ENCODE data around the gene ARAP1.

ARAP1 gene

GRCh38 chr11:72695354-72695753 is 56.9 kb downstream of the ARAP1 start:
- CTCF ChIA-PET = interaction anchor here (1.2 kb wide), 1 partner anchor 10 kb away, joined by 3 read pairs; no protein-coding TSS in a partner anchor

DNA sequence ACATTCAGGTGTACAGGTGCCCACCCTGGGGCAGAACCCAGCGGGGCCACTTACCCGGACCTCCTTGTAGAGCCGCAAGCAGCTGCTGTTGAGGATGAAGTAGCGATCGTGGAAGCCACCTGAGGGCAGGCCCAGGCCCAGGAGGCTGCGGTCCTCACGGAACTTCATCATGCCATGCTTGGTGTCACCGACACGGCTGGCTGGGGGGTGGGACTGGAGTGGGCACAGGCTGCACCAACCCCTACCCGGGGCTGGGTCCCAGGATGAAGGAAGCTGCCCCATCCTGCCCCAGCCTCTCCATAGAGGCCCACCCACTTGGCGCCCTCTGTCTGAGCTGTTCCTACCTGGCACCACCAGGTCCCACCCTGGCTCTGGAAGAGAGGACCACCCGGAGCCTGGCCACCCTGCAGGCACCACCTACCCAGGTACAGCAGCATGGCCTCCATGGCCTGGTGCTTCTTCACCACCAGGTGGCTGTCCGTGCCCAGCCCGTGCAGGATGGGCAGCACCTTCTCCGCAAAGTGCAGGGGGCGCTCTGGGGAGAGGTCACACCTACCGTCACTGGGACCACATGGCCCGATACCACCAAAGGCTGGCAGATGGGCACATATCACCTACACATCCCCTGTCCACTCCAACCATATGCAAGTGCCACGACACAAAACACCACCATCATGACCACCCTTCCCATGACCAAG is 58.8 kb downstream of the ARAP1 start:
- POLR2A ChIA-PET = no interaction called here
- DNase-seq (ENCODE audit: extremely low spot score) = no peak
- TF ChIP-seq, protein P1, sequence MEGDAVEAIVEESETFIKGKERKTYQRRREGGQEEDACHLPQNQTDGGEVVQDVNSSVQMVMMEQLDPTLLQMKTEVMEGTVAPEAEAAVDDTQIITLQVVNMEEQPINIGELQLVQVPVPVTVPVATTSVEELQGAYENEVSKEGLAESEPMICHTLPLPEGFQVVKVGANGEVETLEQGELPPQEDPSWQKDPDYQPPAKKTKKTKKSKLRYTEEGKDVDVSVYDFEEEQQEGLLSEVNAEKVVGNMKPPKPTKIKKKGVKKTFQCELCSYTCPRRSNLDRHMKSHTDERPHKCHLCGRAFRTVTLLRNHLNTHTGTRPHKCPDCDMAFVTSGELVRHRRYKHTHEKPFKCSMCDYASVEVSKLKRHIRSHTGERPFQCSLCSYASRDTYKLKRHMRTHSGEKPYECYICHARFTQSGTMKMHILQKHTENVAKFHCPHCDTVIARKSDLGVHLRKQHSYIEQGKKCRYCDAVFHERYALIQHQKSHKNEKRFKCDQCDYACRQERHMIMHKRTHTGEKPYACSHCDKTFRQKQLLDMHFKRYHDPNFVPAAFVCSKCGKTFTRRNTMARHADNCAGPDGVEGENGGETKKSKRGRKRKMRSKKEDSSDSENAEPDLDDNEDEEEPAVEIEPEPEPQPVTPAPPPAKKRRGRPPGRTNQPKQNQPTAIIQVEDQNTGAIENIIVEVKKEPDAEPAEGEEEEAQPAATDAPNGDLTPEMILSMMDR (IDR thresholded peaks at IDR 0.05; ENCODE audit: control extremely low read depth, extremely low read depth, low read depth, missing control alignments) = no peak
- CTCF ChIA-PET = interaction anchor here (2.4 kb wide), 1 partner anchor 9 kb away, joined by 8 read pairs; no protein-coding TSS in a partner anchor

More at GRCh38 chr11:72695354-72695753, 56.9 kb downstream of the ARAP1 start:
- no peak for DNase-seq (ENCODE audit: extremely low spot score)
- TF ChIP-seq, protein P1 (IDR thresholded peaks at IDR 0.05; ENCODE audit: control extremely low read depth, extremely low read depth, low read depth, missing control alignments) = no peak
- POLR2A ChIA-PET = no interaction called here

GRCh38 chr11:72692498-72693237 is 59.5 kb downstream of the ARAP1 start:
- TF ChIP-seq, protein P1 (IDR thresholded peaks at IDR 0.05; ENCODE audit: control extremely low read depth, extremely low read depth, low read depth, missing control alignments) = no peak
- DNase-seq (ENCODE audit: extremely low spot score) = no peak
- ChIA-PET CTCF (interaction anchor here (2.4 kb wide), 1 partner anchor 9 kb away, joined by 8 read pairs; no protein-coding TSS in a partner anchor), POLR2A (interaction anchor here (0.6 kb wide), 1 partner anchor 80 kb away, joined by 10 read pairs; no protein-coding TSS in a partner anchor)

- TF ChIP-seq, protein P1 (IDR thresholded peaks at IDR 0.05; ENCODE audit: control extremely low read depth, extremely low read depth, low read depth, missing control alignments) = no peak
- POLR2A ChIA-PET = no interaction called here
- no peak for DNase-seq (ENCODE audit: extremely low spot score)
- CTCF ChIA-PET = interaction anchor here (1.1 to 1.3 kb wide), 2 partner anchors 8 to 14 kb away, joined by 3 to 4 read pairs; no protein-coding TSS in a partner anchor
These were observed 62.0 kb downstream of the ARAP1 start for GRCh38 chr11:72690166-72690565.

- TF ChIP-seq, protein P1 (IDR thresholded peaks at IDR 0.05; ENCODE audit: control extremely low read depth, extremely low read depth, low read depth, missing control alignments) = no peak
- DNase-seq (ENCODE audit: extremely low spot score) = no peak
- ChIA-PET CTCF (no interaction called here), POLR2A (no interaction called here)
These were observed 63.3 kb downstream of the ARAP1 start for GRCh38 chr11:72688929-72689328.

- TF ChIP-seq, protein P1 (IDR thresholded peaks at IDR 0.05; ENCODE audit: control extremely low read depth, extremely low read depth, low read depth, missing control alignments) = no peak
- no peak for DNase-seq (ENCODE audit: extremely low spot score)
- ChIA-PET CTCF (no interaction called here), POLR2A (no interaction called here)
These were observed 63.7 kb downstream of the ARAP1 start for GRCh38 chr11:72688486-72688885.

All from GM10248 (cell line).